Upper lobe of left lung (tissue), 6 donors: ENCODE results near the gene NME4. TPM values are rescaled to one million over a fixed set of nuclear protein-coding genes. Genes with fewer than 3 reads are reported as not detected.

ENCODE experiments used
- ATAC-seq, 2 donors: fragments of 200-7000 bp; cut with Tn5 transposase; one replicate each; pipeline ENCODE4 v1.9.1; 2022; ENCODE audit warnings: mild to moderate bottlenecking in 2 of 2, moderate library complexity in 2 of 2; ENCODE audit not compliant: low FRiP score in 2 of 2
- DNase-seq, 2 donors: peaks; one replicate each; pipeline ENCODE4 v3.0.0-alpha.2; 2019 to 2020
- H3K27ac ChIP-seq, 4 donors: fragments of 200-600 bp; sonication (generic); one replicate each; pipeline ENCODE4 v1.5.1; 2016 to 2019
- H3K27me3 ChIP-seq, 4 donors: fragments of 200-600 bp; sonication (generic); one replicate each; pipeline ENCODE4 v1.5.1; 2017 to 2019
- H3K36me3 ChIP-seq, 4 donors: fragments of 200-600 bp; sonication (generic); one replicate each; pipeline ENCODE4 v1.5.1; 2016 to 2019
- H3K4me1 ChIP-seq, 4 donors: fragments of 200-600 bp; sonication (generic); one replicate each; pipeline ENCODE4 v1.5.1; 2018 to 2019
- H3K4me3 ChIP-seq, 4 donors: fragments of 200-600 bp; sonication (generic); one replicate each; pipeline ENCODE4 v1.5.1; 2017 to 2019; ENCODE audit warnings: mild to moderate bottlenecking in 2 of 4, moderate library complexity in 1 of 4
- H3K9me3 ChIP-seq, 4 donors: fragments of 200-600 bp; sonication (generic); one replicate each; pipeline ENCODE4 v1.5.1; 2018 to 2019
- EP300 ChIP-seq, 4 donors: sonication (generic); formaldehyde crosslinking; IDR thresholded peaks; one replicate each; pipeline ENCODE4 v1.5.1; 2017; ENCODE audit warnings: antibody characterized with exemption in 4 of 4, control low read depth in 2 of 4
- POLR2A ChIP-seq, 4 donors: fragments of 450-650 bp; IDR thresholded peaks; one replicate each; pipeline ENCODE4 v1.5.1; 2016 to 2017; ENCODE audit warnings: antibody characterized with exemption in 4 of 4, mild to moderate bottlenecking in 2 of 4
- POLR2AphosphoS5 ChIP-seq, 2 donors: sonication (generic); formaldehyde crosslinking; IDR thresholded peaks; one replicate each; pipeline ENCODE4 v1.5.1; 2017; ENCODE audit warnings: antibody characterized with exemption in 2 of 2
- WGBS, 2 donors: methylation state at CpG; one replicate each; pipeline ENCODE4 v1.1.5; 2017 to 2018; 5-methylcytosine and 5-hydroxymethylcytosine counted together
- total RNA-seq, 6 donors: library from RNA; depleted of rRNA in 4 of 6; stranded (reverse); fragments of >200 nt in 4 of 6; gene quantifications; one replicate each; pipeline versions ENCODE4 v1.1.0 to v1.2.1, GENCODE V29; 2016 to 2021
- TF ChIP-seq, protein P1 (sequence below), 6 experiments: fragments of 450-650 bp in 4 of 6; fragments of 200-600 bp in 2 of 6; sonication (generic) in 2 of 6; IDR thresholded peaks; one replicate each; pipeline ENCODE4 v1.5.1; 2016 to 2019; ENCODE audit warnings: antibody characterized with exemption in 6 of 6
- donor health status: DM: no; HTN: no; CAD: no; lungs with moderate emphysema.
- donor health status: DM: no; HTN: yes; CAD: no; lungs with severe emphysema.

NME4 gene
- total RNA-seq, 6 donors from 2014 or later = 22.1 to 57.6 (median 41.8) TPM

DNA sequence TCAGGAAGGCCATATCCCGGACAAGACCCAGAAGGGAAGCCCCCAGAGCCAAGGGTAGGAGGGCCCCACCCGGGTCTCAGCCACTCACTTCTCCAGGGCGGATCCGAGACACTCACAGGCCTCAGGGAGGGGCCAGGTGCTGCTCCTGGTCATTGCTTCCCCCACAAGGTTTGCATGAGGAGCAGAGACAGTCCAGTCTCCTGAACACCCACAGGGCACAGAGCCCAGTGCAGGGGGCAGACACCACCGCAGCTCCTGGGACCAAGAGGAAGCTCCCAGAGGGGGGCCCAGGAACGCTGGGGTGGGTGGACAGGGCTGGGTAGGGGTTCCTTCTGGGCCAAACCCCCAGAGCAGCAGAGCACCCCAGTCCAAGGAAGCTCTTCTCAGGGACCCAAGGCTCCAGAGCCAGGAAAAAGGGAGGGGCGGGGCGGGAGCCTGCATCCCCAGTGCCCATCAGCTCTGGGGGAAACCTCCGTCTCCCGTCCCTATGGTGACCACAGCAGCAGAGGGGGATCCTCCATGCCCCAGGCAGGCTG is 26.0 kb upstream of the NME4 start:
- ATAC-seq (no peak), DNase-seq (no peak)
- TF ChIP-seq, protein P1, sequence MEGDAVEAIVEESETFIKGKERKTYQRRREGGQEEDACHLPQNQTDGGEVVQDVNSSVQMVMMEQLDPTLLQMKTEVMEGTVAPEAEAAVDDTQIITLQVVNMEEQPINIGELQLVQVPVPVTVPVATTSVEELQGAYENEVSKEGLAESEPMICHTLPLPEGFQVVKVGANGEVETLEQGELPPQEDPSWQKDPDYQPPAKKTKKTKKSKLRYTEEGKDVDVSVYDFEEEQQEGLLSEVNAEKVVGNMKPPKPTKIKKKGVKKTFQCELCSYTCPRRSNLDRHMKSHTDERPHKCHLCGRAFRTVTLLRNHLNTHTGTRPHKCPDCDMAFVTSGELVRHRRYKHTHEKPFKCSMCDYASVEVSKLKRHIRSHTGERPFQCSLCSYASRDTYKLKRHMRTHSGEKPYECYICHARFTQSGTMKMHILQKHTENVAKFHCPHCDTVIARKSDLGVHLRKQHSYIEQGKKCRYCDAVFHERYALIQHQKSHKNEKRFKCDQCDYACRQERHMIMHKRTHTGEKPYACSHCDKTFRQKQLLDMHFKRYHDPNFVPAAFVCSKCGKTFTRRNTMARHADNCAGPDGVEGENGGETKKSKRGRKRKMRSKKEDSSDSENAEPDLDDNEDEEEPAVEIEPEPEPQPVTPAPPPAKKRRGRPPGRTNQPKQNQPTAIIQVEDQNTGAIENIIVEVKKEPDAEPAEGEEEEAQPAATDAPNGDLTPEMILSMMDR (IDR thresholded peaks at IDR 0.05) = no peak
- no peak for TF ChIP-seq EP300 (IDR thresholded peaks at IDR 0.05)
- no peak for TF ChIP-seq POLR2A (IDR thresholded peaks at IDR 0.05)
- no peak for TF ChIP-seq POLR2AphosphoS5 (IDR thresholded peaks at IDR 0.05)
- WGBS, 2 donors = 24 to 50% methylated on average over 4 to 6 of the region's 10 CpGs
- peaks cover 11 to 79% (median 62%) of the 10 kb centered on the region in 4 donors for H3K36me3 ChIP-seq
- peaks cover 11 to 23% (median 18%) of the 10 kb centered on the region in 4 donors for H3K4me1 ChIP-seq
- no peaks in the 10 kb centered on the region for H3K27me3 ChIP-seq
- H3K27ac ChIP-seq = peak overlapping the region; percentile 63 to 81 (median 73)
- peak overlapping the region in 2 of 4 donors; percentile 58 to 60 for H3K4me3 ChIP-seq
- H3K9me3 ChIP-seq = no peaks in the 10 kb centered on the region

DNA sequence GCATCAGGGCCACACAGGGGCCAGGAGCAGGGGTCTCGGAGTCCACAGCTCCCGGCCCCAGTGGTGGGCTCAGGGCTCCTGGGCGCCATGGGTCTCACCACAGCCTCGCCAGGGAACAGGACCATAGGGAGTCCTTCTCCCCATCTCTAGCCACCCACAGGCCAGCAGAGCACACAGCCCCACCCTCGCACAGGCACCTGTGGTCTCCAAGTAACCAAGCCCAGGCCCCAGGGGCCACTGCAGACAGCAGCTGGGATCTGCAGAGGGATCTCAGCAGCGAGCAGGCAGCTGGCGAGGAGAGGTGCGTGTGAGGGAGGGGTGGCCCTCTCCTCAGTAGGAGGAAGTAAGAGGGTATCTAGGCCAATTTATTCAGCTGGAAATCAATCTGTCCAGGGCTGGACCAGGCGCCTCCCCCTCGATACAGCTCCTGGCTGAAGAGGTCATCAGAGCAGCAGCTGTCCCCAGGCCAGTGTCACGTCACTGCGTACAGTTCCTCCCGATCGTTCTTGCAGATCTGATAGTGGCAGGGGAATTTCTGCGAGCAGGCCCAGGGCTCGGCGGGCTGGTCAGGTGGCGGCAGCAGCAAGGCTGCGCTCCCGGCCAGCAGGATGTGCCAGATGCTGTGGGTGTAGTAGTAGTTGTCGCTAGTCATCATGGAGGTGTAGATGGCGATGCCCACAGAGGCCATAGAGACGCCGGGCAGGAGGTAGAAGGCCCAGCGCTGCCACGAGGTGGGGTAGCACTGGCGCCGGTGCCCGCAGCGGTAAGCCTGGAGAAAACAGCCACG is 25.3 kb upstream of the NME4 start:
- ATAC-seq (no peak), DNase-seq (peak in 1 of 2 donors; percentile 70)
- Histone ChIP-seq H3K27me3 (no peaks in the 10 kb centered on the region), H3K4me1 (peaks cover 11 to 23% (median 18%) of the 10 kb centered on the region in 4 donors), H3K36me3 (peaks cover 11 to 80% (median 64%) of the 10 kb centered on the region in 4 donors), H3K27ac (peak overlapping the region in 3 of 4 donors; percentile 71 to 81 (median 75)), H3K4me3 (no peak overlapping the region), H3K9me3 (no peaks in the 10 kb centered on the region)
- 89 to 94% methylated on average over 21 to 26 of the region's 31 CpGs for WGBS, 2 donors
- TF ChIP-seq, protein P1 (IDR thresholded peaks at IDR 0.05) = no peak
- no peak for TF ChIP-seq POLR2AphosphoS5 (IDR thresholded peaks at IDR 0.05)
- TF ChIP-seq EP300 (IDR thresholded peaks at IDR 0.05) = no peak

DNA sequence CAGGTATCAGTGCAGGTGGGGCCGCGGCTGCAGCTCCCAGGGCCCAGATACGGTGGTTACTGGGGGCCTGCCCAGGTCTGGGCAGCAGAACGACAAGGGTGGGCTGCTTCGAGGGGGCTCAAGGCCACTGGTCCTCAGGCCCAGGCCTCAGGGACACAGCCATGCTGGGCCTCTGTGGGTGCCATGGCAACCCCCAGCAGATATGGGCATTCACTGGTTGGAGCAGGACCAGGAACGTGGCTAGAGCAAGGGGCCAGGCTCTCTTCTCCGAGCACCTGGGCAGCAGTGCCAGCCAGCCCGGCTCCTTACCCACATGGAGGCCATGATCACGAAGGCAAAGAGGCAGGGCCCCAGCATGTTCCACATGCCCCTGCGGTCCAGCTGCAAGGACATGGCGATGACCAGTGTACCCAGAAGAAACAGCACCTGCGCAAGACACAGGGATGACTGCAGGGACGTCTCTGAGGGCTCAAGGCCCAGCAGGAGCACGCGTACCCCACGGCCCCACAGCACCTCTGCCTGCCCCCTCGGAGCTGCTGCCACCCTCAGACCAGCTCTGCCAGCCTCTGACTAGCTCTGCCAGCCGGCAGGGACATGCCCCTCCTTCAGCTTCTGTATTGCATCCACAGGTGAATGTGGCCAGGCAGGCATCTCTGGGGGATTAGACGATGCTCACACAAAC is 24.6 kb upstream of the NME4 start:
- Histone ChIP-seq H3K9me3 (no peaks in the 10 kb centered on the region), H3K4me3 (no peak overlapping the region), H3K36me3 (peaks cover 9 to 80% (median 64%) of the 10 kb centered on the region in 4 donors), H3K4me1 (peaks cover 11 to 23% (median 18%) of the 10 kb centered on the region in 4 donors), H3K27ac (no peak overlapping the region), H3K27me3 (no peaks in the 10 kb centered on the region)
- no peak for ATAC-seq
- TF ChIP-seq EP300 (IDR thresholded peaks at IDR 0.05) (no peak), POLR2A (IDR thresholded peaks at IDR 0.05) (no peak), POLR2AphosphoS5 (IDR thresholded peaks at IDR 0.05) (no peak)
- TF ChIP-seq, protein P1 (IDR thresholded peaks at IDR 0.05) = no peak
- peak in 1 of 2 donors; percentile 59 for DNase-seq
- 91 to 93% methylated on average over 14 to 17 of the region's 19 CpGs for WGBS, 2 donors

DNA sequence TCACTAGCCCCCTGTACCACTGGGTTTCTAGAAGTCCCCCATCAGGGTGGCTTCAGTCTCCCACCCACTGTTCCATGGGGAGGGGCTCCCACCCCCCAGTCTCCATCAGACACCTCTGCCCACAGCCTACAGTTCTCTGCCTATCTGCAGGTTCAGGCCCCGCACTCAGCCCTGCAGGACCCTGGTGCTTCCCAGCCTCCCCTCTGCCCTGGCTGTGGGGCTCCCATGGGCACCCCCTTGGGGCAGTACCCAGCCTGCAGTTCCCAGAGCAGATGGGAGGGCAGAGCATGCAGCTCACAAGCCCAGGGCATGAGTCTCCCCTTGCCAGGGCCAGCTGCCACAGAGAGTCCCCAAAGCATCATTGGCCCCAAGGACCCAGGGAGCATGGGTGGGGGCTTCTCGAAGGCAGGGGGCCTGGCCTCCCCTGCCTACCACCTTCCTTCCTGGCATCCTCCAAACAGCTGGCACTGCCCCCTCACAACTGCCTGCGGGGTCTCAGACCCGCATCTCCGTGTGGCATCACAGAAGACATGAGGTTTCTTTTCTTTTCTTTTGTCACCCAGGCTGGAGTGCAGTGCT is 23.9 kb upstream of the NME4 start:
- peaks cover 2 to 78% (median 60%) of the 10 kb centered on the region in 4 donors for H3K36me3 ChIP-seq
- H3K9me3 ChIP-seq = no peaks in the 10 kb centered on the region
- no peak overlapping the region for H3K4me3 ChIP-seq
- DNase-seq = peak in 1 of 2 donors; percentile 34
- TF ChIP-seq POLR2A (IDR thresholded peaks at IDR 0.05) (no peak), POLR2AphosphoS5 (IDR thresholded peaks at IDR 0.05) (no peak), EP300 (IDR thresholded peaks at IDR 0.05) (no peak)
- TF ChIP-seq, protein P1 (IDR thresholded peaks at IDR 0.05) = no peak
- ATAC-seq = no peak
- no peaks in the 10 kb centered on the region for H3K27me3 ChIP-seq
- no peak overlapping the region for H3K27ac ChIP-seq
- WGBS, 2 donors = 85 to 94% methylated on average over 4 to 5 of the region's 5 CpGs
- peaks cover 11 to 23% (median 18%) of the 10 kb centered on the region in 4 donors for H3K4me1 ChIP-seq
